PFSK-1 (cell line): ENCODE data around the gene ALPI.

Experiments
- REST ChIP-seq, 2 experiments: IDR thresholded peaks; 2 replicates each; pipeline versions ENCODE4 v1.6.1 to v1.8.0; 2011 to 2012; ENCODE audit warnings: low read depth in 2 of 2, low read length in 2 of 2, control low read depth in 1 of 2, inconsistent platforms in 1 of 2, mild to moderate bottlenecking in 1 of 2, moderate library complexity in 1 of 2; ENCODE audit not compliant: insufficient read depth in 1 of 2
- TAF1 ChIP-seq: IDR thresholded peaks from 2 replicates; pipeline ENCODE4 v1.6.1; 2012; ENCODE audit warnings: low read length, control low read depth, borderline replicate concordance; ENCODE audit not compliant: insufficient read depth

DNA sequence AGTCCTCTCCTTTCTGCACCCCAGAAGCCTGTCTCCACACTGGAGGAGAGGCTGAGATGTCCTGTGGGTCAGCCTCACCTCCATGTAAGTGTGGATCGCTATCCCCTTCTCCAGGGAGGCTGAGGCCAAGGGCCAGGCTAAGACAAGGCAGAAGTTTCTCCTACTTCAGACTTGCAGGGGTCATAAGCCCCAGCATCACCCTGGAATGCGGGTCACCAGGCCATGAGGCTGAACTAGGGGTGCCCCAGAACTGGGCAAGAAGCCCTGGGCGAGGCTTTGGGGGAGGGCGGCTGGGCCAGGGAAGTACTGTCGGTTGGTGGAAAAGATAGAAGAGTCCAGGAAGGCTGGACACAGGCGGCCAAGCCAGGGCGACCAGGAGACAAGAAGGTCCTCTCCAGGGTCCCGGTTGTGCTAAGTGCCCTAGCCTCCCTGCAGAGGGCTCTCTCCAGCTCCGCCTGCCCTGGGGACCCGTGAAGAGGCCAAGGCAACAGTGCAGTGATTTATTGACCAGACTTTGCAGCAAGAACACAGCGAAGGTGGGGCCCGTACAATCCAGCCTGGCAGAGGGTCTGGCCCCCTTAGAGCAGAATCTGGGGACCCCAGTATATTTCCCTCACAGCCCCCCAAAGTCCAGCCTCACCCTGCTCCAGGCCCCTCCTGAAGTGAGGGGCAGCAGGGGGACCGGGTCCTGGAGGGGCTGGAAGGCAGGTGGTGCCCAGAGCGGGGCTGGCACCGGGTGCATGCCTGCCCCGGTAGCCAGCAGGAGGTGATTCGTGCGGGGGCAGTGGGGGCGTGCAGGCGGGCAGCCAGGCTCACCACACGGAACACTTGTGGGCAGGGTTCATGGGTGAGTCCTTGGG, 23.6 kb downstream of the ALPI start:
- TF ChIP-seq REST (IDR thresholded peaks at IDR 0.05; ENCODE audit: insufficient read depth in 1 of 2, low read depth in 2 of 2, low read length in 2 of 2), result no peak
- no peak for TF ChIP-seq TAF1
